DLD1 (cell line): ENCODE data around the gene GRM5.
"Not testable (repeated sequence)": the region's sequence is repeated elsewhere in the genome, so short reads cannot be mapped to it uniquely, and the experiment has no call there.

ENCODE experiments used
- in situ Hi-C: cut with HindIII; loops from 2 replicates; pipeline ENCODE4 v1.10.0; 2017; ENCODE audit warnings: low sequenced_read_pairs

GRM5 gene

GRCh38 chr11:89065651-89066201, at the start of gene GRM5:
Gene GRM5, minus strand, starts transcription at chr11:89065982. Its CDS starts 18,110 bp downstream, at chr11:89047872.
- in situ Hi-C loops = not testable (repeated sequence)

DNA sequence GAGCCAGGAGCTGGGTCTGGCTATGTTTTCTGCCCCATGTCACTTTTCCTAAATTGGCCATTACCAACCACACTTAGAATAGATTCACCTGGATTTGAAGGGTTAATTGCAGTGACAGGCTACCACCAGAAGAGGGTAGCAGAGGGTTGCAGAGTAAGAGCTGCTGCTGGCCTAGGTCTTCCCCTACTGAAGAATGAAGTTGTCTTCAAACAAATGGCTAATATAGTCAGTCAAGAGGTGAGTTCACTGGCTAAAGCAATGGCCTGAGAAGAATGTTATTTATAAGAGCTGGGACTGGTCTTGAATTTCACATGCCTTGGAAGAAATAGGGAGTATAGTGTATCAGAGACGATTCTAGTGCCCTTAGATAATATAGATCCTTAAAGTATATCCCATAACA, 32.2 kb upstream of the GRM5 start:
- in situ Hi-C loops = not testable (repeated sequence)

DNA sequence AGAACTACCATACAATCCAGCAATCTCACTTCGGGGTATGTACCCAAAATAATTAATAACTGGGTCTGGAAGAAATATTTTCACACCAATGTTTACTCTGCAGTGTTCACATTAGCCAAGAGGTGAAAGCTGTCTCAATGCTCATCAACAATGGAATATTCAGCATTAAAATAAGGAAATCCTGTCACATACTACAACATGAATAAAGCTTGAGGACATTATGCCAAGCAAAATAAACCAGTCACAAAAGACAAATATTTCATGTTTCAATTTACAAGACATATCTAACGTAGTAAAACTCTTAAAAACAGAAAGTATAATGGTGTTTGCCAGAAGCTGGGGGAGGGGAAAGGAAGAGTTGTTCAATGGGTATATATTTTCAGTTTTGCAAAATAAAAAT, 28.0 kb upstream of the GRM5 start:
- in situ Hi-C loops = not testable (repeated sequence)

- in situ Hi-C loops = not testable (repeated sequence)
These were observed 19.2 kb upstream of the GRM5 start for GRCh38 chr11:89084951-89085350.

DNA sequence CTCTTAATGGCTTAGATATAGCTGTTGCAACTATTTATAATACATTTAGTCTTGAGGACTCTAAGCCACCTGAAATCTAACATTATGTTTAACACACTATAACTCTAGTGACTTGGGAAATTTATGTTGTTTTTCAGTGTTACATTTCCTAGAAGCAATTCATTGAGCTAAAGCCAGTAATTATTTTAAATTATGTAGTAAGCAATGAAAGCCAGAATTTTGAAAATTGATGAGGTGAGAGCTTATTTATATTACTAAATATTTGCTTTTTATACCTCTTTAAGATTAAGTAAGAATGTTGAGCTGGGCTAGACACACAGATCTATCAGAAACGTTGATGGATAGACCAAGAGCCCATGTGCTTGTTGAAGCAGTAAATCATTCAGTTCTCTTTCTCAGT, 5.1 kb upstream of the GRM5 start:
- in situ Hi-C loops = not testable (repeated sequence)

GRCh38 chr11:89067264-89067663, 1.5 kb upstream of the GRM5 start:
- in situ Hi-C loops = no loop called here

- in situ Hi-C loops = no loop called here
These were observed 716 bp downstream of the GRM5 start for GRCh38 chr11:89065066-89065465.

DNA sequence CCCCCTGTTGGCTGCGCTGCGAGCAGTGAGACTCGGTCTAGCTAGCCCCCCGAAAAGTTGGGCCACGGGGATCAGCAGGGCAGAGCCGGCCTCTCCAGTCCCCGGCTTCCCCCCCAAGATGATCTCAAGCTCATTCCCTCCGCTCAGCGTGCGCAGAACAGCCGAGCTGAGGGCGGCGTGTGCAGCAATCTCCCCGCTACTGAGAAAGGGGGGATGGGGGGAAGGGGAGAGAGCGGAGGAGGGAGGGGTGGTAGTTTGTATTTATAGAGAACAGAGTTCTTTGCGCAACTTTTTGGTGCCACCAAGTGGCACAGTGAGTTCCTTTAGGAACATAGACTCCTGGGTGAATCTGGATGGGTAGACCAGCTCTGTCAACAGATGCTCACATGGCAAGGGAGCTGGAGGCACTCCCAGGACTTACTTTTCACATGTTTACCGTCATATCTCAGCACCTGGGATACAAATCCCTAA, 2.3 kb downstream of the GRM5 start:
- in situ Hi-C loops = not testable (repeated sequence)

DNA sequence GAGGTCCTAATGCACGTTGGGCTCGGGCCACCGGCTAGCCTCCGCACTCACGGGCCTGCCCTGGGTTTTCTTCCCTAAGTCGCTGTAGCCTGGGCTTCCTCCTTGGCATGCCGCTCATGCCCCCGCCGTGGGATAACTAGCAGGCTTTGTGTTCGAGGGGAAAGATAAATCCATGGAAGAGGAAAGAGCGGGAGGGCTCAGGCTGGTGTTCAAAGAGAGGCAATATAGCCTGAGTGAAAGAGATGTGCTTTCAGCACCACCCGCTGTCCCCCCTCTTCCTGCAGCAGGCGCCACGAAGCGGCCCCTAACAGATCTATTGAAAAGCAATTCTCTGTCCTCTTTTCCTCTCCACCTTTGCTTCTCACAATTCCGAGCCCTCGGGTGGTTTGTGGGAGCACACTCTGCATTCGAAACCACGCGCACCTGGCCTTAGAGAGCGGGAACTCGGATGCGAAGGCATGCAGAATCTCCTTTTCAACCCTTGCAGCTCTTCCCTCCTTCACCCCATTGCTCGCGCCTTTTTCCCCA, 2.9 kb downstream of the GRM5 start:
- in situ Hi-C loops = not testable (repeated sequence)

GRCh38 chr11:89061839-89062238, 3.9 kb downstream of the GRM5 start:
- in situ Hi-C loops = not testable (repeated sequence)

DNA sequence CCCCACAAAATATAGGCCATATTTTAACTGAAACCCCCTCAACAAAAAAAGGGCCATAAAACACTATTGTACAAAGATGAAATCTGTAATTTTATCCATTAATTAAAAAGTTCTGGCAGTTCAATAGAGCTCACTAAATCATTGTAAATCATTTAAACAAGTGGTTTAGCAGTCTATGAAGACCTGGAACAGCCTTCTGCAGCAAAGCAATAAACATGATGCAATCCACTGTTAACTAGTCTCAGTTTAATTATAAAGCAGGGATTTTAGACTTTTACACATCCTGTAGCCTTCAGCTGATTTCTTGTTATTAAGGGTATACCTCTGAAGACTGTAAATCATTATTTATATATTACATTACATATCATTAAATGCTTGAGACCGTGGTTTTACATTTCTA, 8.4 kb downstream of the GRM5 start:
- in situ Hi-C loops = not testable (repeated sequence)

- in situ Hi-C loops = no loop called here
These were observed 13.6 kb downstream of the GRM5 start for GRCh38 chr11:89052220-89052619.

DNA sequence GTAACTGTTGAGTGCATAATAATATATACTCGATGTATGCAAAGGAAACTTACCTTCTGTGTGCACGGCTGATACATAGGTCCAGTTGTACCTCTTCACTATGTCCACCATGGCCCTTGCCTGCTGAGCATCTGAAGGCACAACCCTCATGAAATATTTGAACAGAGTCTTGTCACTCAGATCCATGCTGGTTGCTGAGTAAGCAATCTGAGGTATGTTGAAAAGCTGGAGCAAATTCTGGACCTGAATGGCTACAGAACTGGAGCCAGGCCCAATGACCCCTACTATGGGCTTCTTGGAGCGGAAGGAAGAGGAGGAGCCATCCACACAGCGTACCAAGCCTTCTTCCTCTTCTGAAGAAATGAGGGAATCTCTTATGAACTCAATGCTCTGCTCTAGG, 18.6 kb downstream of the GRM5 start:
- in situ Hi-C loops = not testable (repeated sequence)

DNA sequence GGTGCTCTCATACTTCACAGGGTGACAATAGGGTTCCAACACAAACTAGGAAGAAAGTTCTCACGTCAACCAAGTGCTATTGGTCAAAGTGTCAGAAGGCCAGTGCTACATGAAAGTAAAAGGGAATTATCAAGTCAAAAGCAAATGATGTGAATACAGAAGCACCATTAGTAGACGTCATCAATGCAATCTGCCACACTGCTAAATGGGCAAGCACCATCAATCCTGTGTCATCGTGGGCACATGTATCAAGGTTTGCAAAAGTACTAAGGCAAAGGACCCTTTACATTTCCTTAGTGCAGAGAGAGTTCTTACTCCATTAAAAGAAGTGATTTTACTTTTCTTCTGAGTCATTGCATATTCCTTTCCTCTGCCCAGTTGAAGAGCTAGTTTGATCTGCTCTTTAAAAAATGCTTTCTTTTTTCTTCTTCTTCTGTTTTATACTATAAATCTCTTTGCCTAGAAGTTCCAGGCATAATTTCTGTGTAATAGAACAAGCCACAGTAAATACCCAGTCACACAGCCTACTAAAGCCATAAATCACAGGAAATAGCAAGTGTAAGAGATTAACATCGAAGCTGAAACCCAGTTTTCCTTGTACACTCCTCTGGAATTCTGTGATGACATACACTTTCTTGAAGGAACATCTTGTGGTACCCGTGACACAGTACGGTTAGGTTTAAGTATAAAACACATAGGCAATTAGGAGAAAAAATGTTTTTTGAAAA, 21.8 kb downstream of the GRM5 start:
- in situ Hi-C loops = not testable (repeated sequence)

GRCh38 chr11:89029671-89030070, 36.1 kb downstream of the GRM5 start:
- in situ Hi-C loops = not testable (repeated sequence)

DNA sequence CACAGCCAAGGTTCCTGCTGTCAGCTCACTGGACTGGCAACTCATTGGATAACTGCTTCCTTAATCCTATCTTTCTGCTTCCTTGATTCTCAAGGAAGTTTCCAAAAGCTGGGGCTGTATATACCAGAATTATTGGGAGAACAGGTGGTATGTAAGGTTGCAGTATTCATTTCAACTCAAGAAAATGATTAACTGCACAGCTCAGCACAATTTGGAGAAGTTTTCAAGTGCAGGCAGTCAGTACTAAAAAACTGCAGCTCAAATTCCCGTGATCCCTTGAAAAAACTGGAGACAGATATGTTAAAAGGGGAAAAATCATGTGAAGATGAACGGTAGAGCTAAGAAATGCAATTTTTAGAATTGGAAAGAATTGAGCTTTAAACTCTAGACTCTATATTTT, 44.4 kb downstream of the GRM5 start:
- in situ Hi-C loops = no loop called here

- in situ Hi-C loops = not testable (repeated sequence)
These were observed 45.8 kb downstream of the GRM5 start for GRCh38 chr11:89019827-89020547.

GRCh38 chr11:89016214-89016613, 49.6 kb downstream of the GRM5 start:
- in situ Hi-C loops = no loop called here

- in situ Hi-C loops = no loop called here
These were observed 50.2 kb downstream of the GRM5 start for GRCh38 chr11:89015614-89016013.

DNA sequence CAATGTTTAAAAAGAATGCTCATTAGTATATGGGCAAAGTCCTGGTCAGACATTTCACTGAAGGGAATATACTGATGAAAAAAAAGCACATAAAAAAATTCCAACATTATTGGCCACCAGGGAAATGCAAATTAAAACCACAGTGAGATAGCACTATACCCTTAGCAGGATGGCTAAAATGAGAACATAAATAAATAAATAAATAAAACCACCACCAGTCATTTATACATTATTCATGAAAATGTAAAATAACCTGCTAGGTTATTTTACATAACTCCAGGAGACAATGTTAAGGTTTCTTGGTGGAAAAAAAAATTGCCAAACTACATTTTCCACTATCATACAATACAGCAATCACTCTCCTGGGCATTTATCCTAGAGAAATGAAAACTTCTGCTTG, 64.9 kb downstream of the GRM5 start:
- in situ Hi-C loops = not testable (repeated sequence)

- in situ Hi-C loops = no loop called here
These were observed 86.1 kb downstream of the GRM5 start for GRCh38 chr11:88979641-88980040.

DNA sequence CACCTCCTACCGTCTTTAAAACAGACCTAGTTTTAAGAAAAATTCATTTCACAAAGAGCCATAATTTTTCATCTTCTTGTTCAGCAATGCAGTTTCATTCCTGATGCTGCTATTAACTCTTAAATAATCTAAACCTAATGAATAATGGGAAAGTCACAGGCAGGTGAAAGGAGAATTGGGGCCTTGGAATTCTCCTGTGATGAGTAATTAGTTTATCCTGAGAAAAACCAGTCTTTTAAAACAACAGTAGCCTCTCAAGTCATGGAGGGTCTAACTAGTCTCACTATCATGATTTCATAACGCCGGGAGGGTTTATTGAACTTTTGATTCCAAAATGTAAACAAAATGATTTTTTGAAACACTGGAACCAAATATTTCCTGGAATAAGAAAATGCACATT, 86.8 kb downstream of the GRM5 start:
- in situ Hi-C loops = not testable (repeated sequence)
